ENCODE data around the gene SCAF4. TPM values are rescaled to one million over a fixed set of nuclear protein-coding genes. Genes with fewer than 3 reads are reported as not detected.
"Not testable (repeated sequence)": the region's sequence is repeated elsewhere in the genome, so short reads cannot be mapped to it uniquely, and the experiment has no call there.

SCAF4 gene
- total RNA-seq, 1 donor from 2014 or later, result 36.6 TPM

- intact Hi-C loops (cut with DNase I), result no loop called here
- DNase-seq (ENCODE audit: low spot score), result no peak
- no peak for ATAC-seq
These were observed 48.9 kb downstream of the SCAF4 start for GRCh38 chr21:31683029-31683428.

GRCh38 chr21:31682620-31683019 lies 49.3 kb downstream of the SCAF4 start:
- no peak for ATAC-seq
- DNase-seq (ENCODE audit: low spot score), result no peak
- intact Hi-C loops (cut with DNase I), result no loop called here

- DNase-seq (ENCODE audit: low spot score) (no peak), ATAC-seq (no peak)
- intact Hi-C loops (cut with DNase I), result no loop called here
These were observed 53.4 kb downstream of the SCAF4 start for GRCh38 chr21:31678478-31678877.

- intact Hi-C loops (cut with DNase I), result no loop called here
- no peak for DNase-seq (ENCODE audit: low spot score)
- no peak for ATAC-seq
These were observed 54.9 kb downstream of the SCAF4 start for GRCh38 chr21:31677047-31677446.

GRCh38 chr21:31675960-31676359 lies 56.0 kb downstream of the SCAF4 start:
- intact Hi-C loops (cut with DNase I), result no loop called here
- DNase-seq (ENCODE audit: low spot score), result no peak
- no peak for ATAC-seq

- intact Hi-C loops (cut with DNase I), result no loop called here
- ATAC-seq (no peak), DNase-seq (ENCODE audit: low spot score) (no peak)
These were observed 56.6 kb downstream of the SCAF4 start for GRCh38 chr21:31675318-31675717.

- no peak for DNase-seq (ENCODE audit: low spot score)
- intact Hi-C loops (cut with DNase I), result no loop called here
- no peak for ATAC-seq
These were observed 58.5 kb downstream of the SCAF4 start for GRCh38 chr21:31673321-31673912.

GRCh38 chr21:31671931-31672330 lies 60.0 kb downstream of the SCAF4 start:
- ATAC-seq (no peak), DNase-seq (ENCODE audit: low spot score) (no peak)
- intact Hi-C loops (cut with DNase I), result no loop called here

- no peak for DNase-seq (ENCODE audit: low spot score)
- no peak for ATAC-seq
- intact Hi-C loops (cut with DNase I), result no loop called here
These were observed 60.7 kb downstream of the SCAF4 start for GRCh38 chr21:31671146-31671716.

- intact Hi-C loops (cut with DNase I), result no loop called here
- ATAC-seq (no peak), DNase-seq (ENCODE audit: low spot score) (no peak)
These were observed 61.8 kb downstream of the SCAF4 start for GRCh38 chr21:31670070-31670469.

- DNase-seq (ENCODE audit: low spot score), result no peak
- intact Hi-C loops (cut with DNase I), result no loop called here
- no peak for ATAC-seq
These were observed 63.0 kb downstream of the SCAF4 start for GRCh38 chr21:31668651-31669491.

GRCh38 chr21:31667639-31668038 lies 64.3 kb downstream of the SCAF4 start:
- intact Hi-C loops (cut with DNase I), result no loop called here

GRCh38 chr21:31667132-31667531 lies 64.8 kb downstream of the SCAF4 start:
- intact Hi-C loops (cut with DNase I), result no loop called here
- no peak for ATAC-seq
- DNase-seq (ENCODE audit: low spot score), result no peak

More at GRCh38 chr21:31667639-31668038, 64.3 kb downstream of the SCAF4 start:
- no peak for ATAC-seq
- no peak for DNase-seq (ENCODE audit: low spot score)

GRCh38 chr21:31666445-31667010 lies 65.4 kb downstream of the SCAF4 start:
- no peak for DNase-seq (ENCODE audit: low spot score)
- intact Hi-C loops (cut with DNase I), result no loop called here
- no peak for ATAC-seq

GRCh38 chr21:31665869-31666268 lies 66.0 kb downstream of the SCAF4 start:
- DNase-seq (ENCODE audit: low spot score); ATAC-seq; intact Hi-C loops (cut with DNase I): not testable (repeated sequence)

- intact Hi-C loops (cut with DNase I), result no loop called here
- DNase-seq (ENCODE audit: low spot score), result no peak
- ATAC-seq, result peak; percentile 57
These were observed 66.5 kb downstream of the SCAF4 start for GRCh38 chr21:31665397-31665796.

- no peak for ATAC-seq
- no peak for DNase-seq (ENCODE audit: low spot score)
- intact Hi-C loops (cut with DNase I), result no loop called here
These were observed 68.2 kb downstream of the SCAF4 start for GRCh38 chr21:31663584-31664249.

GRCh38 chr21:31660591-31660990 lies 71.3 kb downstream of the SCAF4 start:
- intact Hi-C loops (cut with DNase I), result no loop called here
- DNase-seq (ENCODE audit: low spot score) (no peak), ATAC-seq (no peak)

- DNase-seq (ENCODE audit: low spot score), result no peak
- peak; percentile 14 for ATAC-seq
- intact Hi-C loops (cut with DNase I), result no loop called here
These were observed 71.7 kb downstream of the SCAF4 start for GRCh38 chr21:31660259-31660565.
